H9 (cell line): ENCODE data around the gene DEPDC5. TPM values are rescaled to one million over a fixed set of nuclear protein-coding genes. Genes with fewer than 3 reads are reported as not detected.

ENCODE experiments used
- DNase-seq: peaks from one replicate; pipeline ENCODE4 v3.0.0-alpha.2; 2017
- H2AFZ ChIP-seq: one replicate; pipeline ENCODE4 v1.6.1; 2013; ENCODE audit warnings: mild to moderate bottlenecking, low read length, control low read depth, moderate library complexity
- H2AK5ac ChIP-seq: 2 replicates; pipeline ENCODE4 v1.6.1; 2013; ENCODE audit warnings: low read length, control low read depth, mixed read lengths; ENCODE audit not compliant: insufficient read length
- H2BK120ac ChIP-seq: one replicate; pipeline ENCODE4 v1.6.1; 2013; ENCODE audit warnings: low read depth, mild to moderate bottlenecking, low read length, control low read depth, inconsistent platforms; ENCODE audit not compliant: poor library complexity, severe bottlenecking
- H2BK12ac ChIP-seq: 2 replicates; pipeline ENCODE4 v1.6.1; 2013; ENCODE audit warnings: low read length, control low read depth, mixed read lengths, low read depth; ENCODE audit not compliant: insufficient read length
- H2BK15ac ChIP-seq: 2 replicates; pipeline ENCODE4 v1.6.1; 2013; ENCODE audit warnings: low read depth, low read length, control low read depth
- H2BK20ac ChIP-seq: one replicate; pipeline ENCODE4 v1.6.1; 2013; ENCODE audit warnings: low read depth, mild to moderate bottlenecking, low read length, control low read depth, inconsistent platforms; ENCODE audit not compliant: poor library complexity, severe bottlenecking
- H2BK5ac ChIP-seq: 2 replicates; pipeline ENCODE4 v1.6.1; 2013; ENCODE audit warnings: low read length, control low read depth, mixed read lengths; ENCODE audit not compliant: insufficient read length
- H3K14ac ChIP-seq: 2 replicates; pipeline ENCODE4 v1.6.1; 2013; ENCODE audit warnings: low read length, control low read depth; ENCODE audit not compliant: insufficient read depth
- H3K18ac ChIP-seq: 2 replicates; pipeline ENCODE4 v1.6.1; 2013; ENCODE audit warnings: low read depth, mild to moderate bottlenecking, mixed read lengths, low read length, control low read depth; ENCODE audit not compliant: insufficient read length
- H3K23ac ChIP-seq: 2 replicates; pipeline ENCODE4 v1.6.1; 2013; ENCODE audit warnings: low read length, control low read depth, mixed read lengths, low read depth; ENCODE audit not compliant: insufficient read length
- H3K23me2 ChIP-seq: 2 replicates; pipeline ENCODE4 v1.6.1; 2013; ENCODE audit warnings: low read depth, mild to moderate bottlenecking, mixed read lengths, low read length, control low read depth; ENCODE audit not compliant: insufficient read length, poor library complexity, severe bottlenecking
- H3K27ac ChIP-seq: 2 replicates; pipeline ENCODE4 v1.5.1; 2013; ENCODE audit warnings: low read length, control low read depth, mixed read lengths, low read depth; ENCODE audit not compliant: insufficient read length
- H3K27me3 ChIP-seq: 2 replicates; pipeline ENCODE4 v1.6.1; 2013; ENCODE audit warnings: low read length, control low read depth, inconsistent platforms; ENCODE audit not compliant: insufficient read depth
- H3K4ac ChIP-seq: 2 replicates; pipeline ENCODE4 v1.6.1; 2013; ENCODE audit warnings: low read depth, mild to moderate bottlenecking, control low read depth, inconsistent platforms, low read length, moderate library complexity
- H3K4me1 ChIP-seq: 2 replicates; pipeline ENCODE4 v1.6.1; 2013; ENCODE audit warnings: low read length, control low read depth, inconsistent platforms; ENCODE audit not compliant: insufficient read depth
- H3K4me2 ChIP-seq: 2 replicates; pipeline ENCODE4 v1.6.1; 2013; ENCODE audit warnings: low read length, control low read depth, mixed read lengths; ENCODE audit not compliant: insufficient read length, insufficient read depth
- H3K56ac ChIP-seq: 2 replicates; pipeline ENCODE4 v1.6.1; 2013; ENCODE audit warnings: low read depth, mild to moderate bottlenecking, mixed read lengths, low read length, control low read depth; ENCODE audit not compliant: insufficient read length
- H3K79me1 ChIP-seq: 2 replicates; pipeline ENCODE4 v1.6.1; 2013; ENCODE audit warnings: low read depth, mild to moderate bottlenecking, moderate library complexity, low read length, control low read depth, inconsistent platforms; ENCODE audit not compliant: insufficient read depth, poor library complexity, severe bottlenecking
- H3K79me2 ChIP-seq: 2 replicates; pipeline ENCODE4 v1.6.1; 2013; ENCODE audit warnings: low read length, control low read depth, inconsistent platforms; ENCODE audit not compliant: insufficient read depth
- H3K9ac ChIP-seq: 2 replicates; pipeline ENCODE4 v1.6.1; 2013; ENCODE audit warnings: low read length, control low read depth, mixed read lengths; ENCODE audit not compliant: insufficient read length; ENCODE audit errors: extremely low read depth
- H3K9me3 ChIP-seq: one replicate; pipeline ENCODE4 v1.6.1; 2013; ENCODE audit warnings: low read depth, low read length, inconsistent platforms; ENCODE audit not compliant: control insufficient read depth
- H3T11ph ChIP-seq: one replicate; pipeline ENCODE4 v1.6.1; 2013; ENCODE audit warnings: mild to moderate bottlenecking, low read length, control low read depth, inconsistent platforms
- H4K20me1 ChIP-seq: one replicate; pipeline ENCODE4 v1.6.1; 2013; ENCODE audit not compliant: control insufficient read depth, insufficient read length, insufficient read depth
- H4K5ac ChIP-seq: 2 replicates; pipeline ENCODE4 v1.6.1; 2013; ENCODE audit warnings: low read depth, mild to moderate bottlenecking, mixed read lengths, low read length, control low read depth; ENCODE audit not compliant: insufficient read length
- H4K8ac ChIP-seq: replicated peaks from 2 replicates; pipeline ENCODE4 v1.6.1; 2013; ENCODE audit warnings: low read length, control low read depth, mixed read lengths, low read depth; ENCODE audit not compliant: insufficient read length
- H4K91ac ChIP-seq: 2 replicates; pipeline ENCODE4 v1.6.1; 2013; ENCODE audit warnings: low read depth, mild to moderate bottlenecking, moderate library complexity, mixed read lengths, low read length, control low read depth; ENCODE audit not compliant: insufficient read length
- H3K27ac Mint-ChIP-seq, 3 experiments: 2 replicates in 2 of 3; 3 replicates in 1 of 3; pipeline ENCODE4 v1.8.0; 2020 to 2021; ENCODE audit warnings: mixed read lengths in 3 of 3, mild to moderate bottlenecking in 1 of 3, moderate library complexity in 1 of 3
- H3K27me3 Mint-ChIP-seq: 2 replicates; pipeline ENCODE4 v1.8.0; 2021; ENCODE audit warnings: low read depth, mild to moderate bottlenecking, moderate library complexity, mixed read lengths
- H3K36me3 Mint-ChIP-seq, 3 experiments: 2 replicates in 2 of 3; 3 replicates in 1 of 3; pipeline ENCODE4 v1.8.0; 2020 to 2021; ENCODE audit warnings: low read depth in 3 of 3, mixed read lengths in 3 of 3; ENCODE audit not compliant: insufficient read depth in 1 of 3
- H3K4me1 Mint-ChIP-seq, 2 experiments: 2 replicates each; pipeline ENCODE4 v1.8.0; 2020; ENCODE audit warnings: mixed read lengths in 2 of 2
- H3K4me3 Mint-ChIP-seq, 2 experiments: 2 replicates in 1 of 2; 3 replicates in 1 of 2; pipeline ENCODE4 v1.8.0; 2020 to 2021; ENCODE audit warnings: mild to moderate bottlenecking in 2 of 2, mixed read lengths in 2 of 2, moderate library complexity in 1 of 2
- H3K9me3 Mint-ChIP-seq, 2 experiments: 2 replicates in 1 of 2; 3 replicates in 1 of 2; pipeline ENCODE4 v1.8.0; 2020; ENCODE audit warnings: mild to moderate bottlenecking in 2 of 2, mixed read lengths in 2 of 2, moderate library complexity in 1 of 2
- CTCF ChIP-seq: fragments of 200-600 bp; sonication (generic); conservative IDR thresholded peaks from 3 replicates; pipeline ENCODE4 v1.8.0; 2021; ENCODE audit warnings: antibody characterized with exemption, mild to moderate bottlenecking
- WGBS: extraction: QIAGEN DNeasy Blood & Tissue Kit; methylation state at CpG from one replicate; pipeline ENCODE4 v1.1.7; 2013; ENCODE audit warnings: missing lambda C conversion rate, low lambda C conversion rate, mixed read lengths; ENCODE audit not compliant: insufficient read length; ENCODE audit errors: extremely low coverage; 5-methylcytosine and 5-hydroxymethylcytosine counted together
- total RNA-seq: library from RNA; stranded (reverse); gene quantifications from 2 replicates; pipeline ENCODE4 v1.2.1, GENCODE V29; 2021

DEPDC5 gene
- total RNA-seq, 1 experiment from 2014 or later = 29.2 TPM

DNA sequence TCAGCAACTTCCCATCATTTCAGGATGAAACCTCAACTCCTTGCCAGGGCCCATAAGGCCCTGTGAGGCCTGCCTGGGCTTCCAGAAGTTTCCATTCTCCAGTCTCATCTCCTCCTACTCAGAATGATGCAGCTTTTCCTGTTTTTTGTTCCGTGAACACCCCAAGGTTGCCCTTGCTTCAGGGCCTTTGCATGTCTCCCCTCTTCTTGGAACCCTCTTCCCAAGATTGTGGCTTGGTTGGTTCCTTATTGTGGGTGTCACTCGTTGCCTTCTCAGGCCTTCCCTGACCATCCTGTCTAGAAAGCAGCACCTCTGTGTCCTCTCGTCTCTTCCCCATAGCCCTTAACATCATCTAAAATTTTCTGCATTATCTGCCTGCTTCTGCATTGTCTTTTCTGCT, 167.3 kb downstream of the DEPDC5 start:
- H2BK5ac ChIP-seq = no peak overlapping the region
- H3K79me1 ChIP-seq = no peaks in the 10 kb centered on the region
- no peak overlapping the region for H3T11ph ChIP-seq
- no peaks in the 10 kb centered on the region for H3K79me2 ChIP-seq
- H3K27ac Mint-ChIP-seq = no peak overlapping the region
- TF ChIP-seq CTCF = no peak
- no peak overlapping the region for H3K4me3 Mint-ChIP-seq
- no peak for DNase-seq
- no peak overlapping the region for H3K4ac ChIP-seq
- no peaks in the 10 kb centered on the region; a peak in 1 of 7 replicates for H3K36me3 Mint-ChIP-seq
- no peaks in the 10 kb centered on the region for H3K4me1 ChIP-seq
- no peak overlapping the region for H3K14ac ChIP-seq
- no peaks in the 10 kb centered on the region for H3K9me3 ChIP-seq
- H3K27me3 Mint-ChIP-seq = peaks cover 5% of the 10 kb centered on the region
- H3K56ac ChIP-seq = no peak overlapping the region
- H3K27me3 ChIP-seq = no peaks in the 10 kb centered on the region
- no peak overlapping the region for H3K27ac ChIP-seq
- no peak overlapping the region for H3K4me2 ChIP-seq
- H4K5ac ChIP-seq = no peak overlapping the region
- no peak overlapping the region for H2AFZ ChIP-seq
- H3K9ac ChIP-seq = no peak overlapping the region
- H2BK20ac ChIP-seq = no peak overlapping the region
- H3K18ac ChIP-seq = no peak overlapping the region
- H2BK120ac ChIP-seq = no peak overlapping the region
- WGBS = no CpG with 5 or more reads among the region's 3 CpGs
- H3K23me2 ChIP-seq = no peaks in the 10 kb centered on the region
- no peak overlapping the region for H4K8ac ChIP-seq
- H4K20me1 ChIP-seq = no peaks in the 10 kb centered on the region
- no peak overlapping the region for H2BK15ac ChIP-seq
- no peak overlapping the region for H3K23ac ChIP-seq
- H3K9me3 Mint-ChIP-seq = no peaks in the 10 kb centered on the region
- H4K91ac ChIP-seq = no peak overlapping the region
- H2AK5ac ChIP-seq = no peak overlapping the region
- H3K4me1 Mint-ChIP-seq = peaks cover 2 to 4% of the 10 kb centered on the region in 2 experiments; a peak in 1 of 4 replicates
- H2BK12ac ChIP-seq = no peak overlapping the region
